Neural progenitor cell (in vitro differentiated cells): ENCODE data around the gene RGS10. TPM values are rescaled to one million over a fixed set of nuclear protein-coding genes. Genes with fewer than 3 reads are reported as not detected.

Source experiments
- DNase-seq: peaks from one replicate; pipeline ENCODE4 v3.0.0-alpha.2; 2016; ENCODE audit warnings: low spot score
- H2AFZ ChIP-seq: fragments of 200-600 bp; sonication (generic); replicated peaks from 2 replicates; pipeline ENCODE4 v1.6.1; 2016; ENCODE audit warnings: antibody characterized with exemption
- H3F3A ChIP-seq: fragments of 200-600 bp; sonication (generic); 2 replicates; pipeline ENCODE4 v1.6.1; 2016; ENCODE audit warnings: antibody characterized with exemption, low read depth
- H3K27ac ChIP-seq: fragments of 200-600 bp; sonication (generic); 2 replicates; pipeline ENCODE4 v1.5.1; 2016; ENCODE audit warnings: mild to moderate bottlenecking
- H3K27me3 ChIP-seq: fragments of 200-600 bp; sonication (generic); 2 replicates; pipeline ENCODE4 v1.6.1; 2016; ENCODE audit warnings: mild to moderate bottlenecking, moderate library complexity
- H3K36me3 ChIP-seq: fragments of 200-600 bp; sonication (generic); 2 replicates; pipeline ENCODE4 v1.5.1; 2016
- H3K4me1 ChIP-seq: fragments of 200-600 bp; sonication (generic); 2 replicates; pipeline ENCODE4 v1.6.1; 2016; ENCODE audit warnings: mixed run types
- H3K4me2 ChIP-seq: fragments of 200-600 bp; sonication (generic); 2 replicates; pipeline ENCODE4 v1.6.1; 2016
- H3K4me3 ChIP-seq: fragments of 200-600 bp; sonication (generic); 2 replicates; pipeline ENCODE4 v1.5.1; 2016
- H3K79me2 ChIP-seq: fragments of 200-600 bp; sonication (generic); 2 replicates; pipeline ENCODE4 v1.6.1; 2016; ENCODE audit warnings: low read depth
- H3K9ac ChIP-seq: fragments of 200-600 bp; sonication (generic); 2 replicates; pipeline ENCODE4 v1.6.1; 2016
- H3K9me3 ChIP-seq: fragments of 200-600 bp; sonication (generic); 2 replicates; pipeline ENCODE4 v1.5.1; 2016; ENCODE audit warnings: low read depth
- H4K20me1 ChIP-seq: fragments of 200-600 bp; sonication (generic); 2 replicates; pipeline ENCODE4 v1.6.1; 2016; ENCODE audit warnings: low read depth
- H3K27ac Mint-ChIP-seq: 3 replicates; pipeline ENCODE4 v1.8.0; 2021; ENCODE audit warnings: mixed read lengths
- H3K27me3 Mint-ChIP-seq: 2 replicates; pipeline ENCODE4 v1.8.0; 2022; ENCODE audit warnings: low read depth, mild to moderate bottlenecking, inconsistent platforms, moderate library complexity, mixed read lengths; ENCODE audit not compliant: insufficient read depth
- H3K36me3 Mint-ChIP-seq: 3 replicates; pipeline ENCODE4 v1.8.0; 2021; ENCODE audit warnings: mixed read lengths
- H3K4me1 Mint-ChIP-seq: 3 replicates; pipeline ENCODE4 v1.8.0; 2021; ENCODE audit warnings: mixed read lengths
- H3K4me3 Mint-ChIP-seq: 3 replicates; pipeline ENCODE4 v1.8.0; 2021; ENCODE audit warnings: mild to moderate bottlenecking, moderate library complexity, mixed read lengths
- H3K9me3 Mint-ChIP-seq: 3 replicates; pipeline ENCODE4 v1.8.0; 2020; ENCODE audit warnings: mixed read lengths
- EZH2 ChIP-seq: fragments of 200-600 bp; sonication (generic); IDR thresholded peaks from 2 replicates; pipeline ENCODE4 v1.6.1; 2017; ENCODE audit warnings: antibody characterized with exemption, mild to moderate bottlenecking, moderate library complexity
- EZH2phosphoT487 ChIP-seq: fragments of 200-600 bp; sonication (generic); IDR thresholded peaks from 2 replicates; pipeline ENCODE4 v1.6.1; 2017; ENCODE audit warnings: antibody characterized with exemption
- total RNA-seq: library from RNA; depleted of rRNA; stranded (reverse); fragments of >200 nt; gene quantifications from 2 replicates; pipeline ENCODE4 v1.2.3, GENCODE V29; 2015; ENCODE audit warnings: low replicate concordance
- TF ChIP-seq, protein P1 (sequence below): fragments of 200-600 bp; sonication (generic); IDR thresholded peaks from 2 replicates; pipeline ENCODE4 v1.5.1; 2017; ENCODE audit warnings: antibody characterized with exemption, mild to moderate bottlenecking

Gene RGS10
- total RNA-seq, 1 donor from 2014 or later: 12.0 TPM

DNA sequence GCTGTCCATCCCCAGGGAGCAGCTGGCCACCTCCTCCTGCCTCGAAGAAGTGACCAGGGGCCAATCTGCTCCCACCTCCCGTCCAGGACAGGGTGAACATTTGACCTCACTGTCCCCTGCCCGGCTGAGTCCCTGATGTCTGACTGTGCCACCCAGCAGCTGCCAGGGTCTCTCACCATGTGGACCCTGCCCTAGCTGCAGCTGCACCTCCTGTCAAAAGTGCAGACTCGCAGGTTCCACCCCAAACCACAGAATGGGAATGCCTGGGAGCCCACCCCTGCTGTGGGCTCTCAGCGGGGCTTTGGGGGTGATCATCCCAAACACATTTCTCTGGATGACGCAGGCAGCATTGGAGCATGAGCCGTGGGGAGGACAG is 86.1 kb downstream of the RGS10 start:
- no peaks in the 10 kb centered on the region for H3F3A ChIP-seq
- H4K20me1 ChIP-seq: no peaks in the 10 kb centered on the region
- Mint-ChIP-seq H3K27ac (no peak overlapping the region), H3K4me3 (no peak overlapping the region), H3K27me3 (peaks cover 5% of the 10 kb centered on the region), H3K4me1 (no peaks in the 10 kb centered on the region), H3K36me3 (peaks cover 5% of the 10 kb centered on the region), H3K9me3 (no peaks in the 10 kb centered on the region)
- H3K4me3 ChIP-seq: no peak overlapping the region
- H3K4me2 ChIP-seq: no peak overlapping the region
- no peak overlapping the region for H3K27ac ChIP-seq
- no peaks in the 10 kb centered on the region for H3K9me3 ChIP-seq
- no peak overlapping the region for H3K9ac ChIP-seq
- H3K4me1 ChIP-seq: no peaks in the 10 kb centered on the region
- no peaks in the 10 kb centered on the region for H3K79me2 ChIP-seq
- H3K36me3 ChIP-seq: no peaks in the 10 kb centered on the region
- TF ChIP-seq, protein P1, sequence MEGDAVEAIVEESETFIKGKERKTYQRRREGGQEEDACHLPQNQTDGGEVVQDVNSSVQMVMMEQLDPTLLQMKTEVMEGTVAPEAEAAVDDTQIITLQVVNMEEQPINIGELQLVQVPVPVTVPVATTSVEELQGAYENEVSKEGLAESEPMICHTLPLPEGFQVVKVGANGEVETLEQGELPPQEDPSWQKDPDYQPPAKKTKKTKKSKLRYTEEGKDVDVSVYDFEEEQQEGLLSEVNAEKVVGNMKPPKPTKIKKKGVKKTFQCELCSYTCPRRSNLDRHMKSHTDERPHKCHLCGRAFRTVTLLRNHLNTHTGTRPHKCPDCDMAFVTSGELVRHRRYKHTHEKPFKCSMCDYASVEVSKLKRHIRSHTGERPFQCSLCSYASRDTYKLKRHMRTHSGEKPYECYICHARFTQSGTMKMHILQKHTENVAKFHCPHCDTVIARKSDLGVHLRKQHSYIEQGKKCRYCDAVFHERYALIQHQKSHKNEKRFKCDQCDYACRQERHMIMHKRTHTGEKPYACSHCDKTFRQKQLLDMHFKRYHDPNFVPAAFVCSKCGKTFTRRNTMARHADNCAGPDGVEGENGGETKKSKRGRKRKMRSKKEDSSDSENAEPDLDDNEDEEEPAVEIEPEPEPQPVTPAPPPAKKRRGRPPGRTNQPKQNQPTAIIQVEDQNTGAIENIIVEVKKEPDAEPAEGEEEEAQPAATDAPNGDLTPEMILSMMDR: no peak
- TF ChIP-seq EZH2 (no peak), EZH2phosphoT487 (no peak)
- no peak overlapping the region for H2AFZ ChIP-seq
- H3K27me3 ChIP-seq: no peaks in the 10 kb centered on the region
- no peak for DNase-seq

DNA sequence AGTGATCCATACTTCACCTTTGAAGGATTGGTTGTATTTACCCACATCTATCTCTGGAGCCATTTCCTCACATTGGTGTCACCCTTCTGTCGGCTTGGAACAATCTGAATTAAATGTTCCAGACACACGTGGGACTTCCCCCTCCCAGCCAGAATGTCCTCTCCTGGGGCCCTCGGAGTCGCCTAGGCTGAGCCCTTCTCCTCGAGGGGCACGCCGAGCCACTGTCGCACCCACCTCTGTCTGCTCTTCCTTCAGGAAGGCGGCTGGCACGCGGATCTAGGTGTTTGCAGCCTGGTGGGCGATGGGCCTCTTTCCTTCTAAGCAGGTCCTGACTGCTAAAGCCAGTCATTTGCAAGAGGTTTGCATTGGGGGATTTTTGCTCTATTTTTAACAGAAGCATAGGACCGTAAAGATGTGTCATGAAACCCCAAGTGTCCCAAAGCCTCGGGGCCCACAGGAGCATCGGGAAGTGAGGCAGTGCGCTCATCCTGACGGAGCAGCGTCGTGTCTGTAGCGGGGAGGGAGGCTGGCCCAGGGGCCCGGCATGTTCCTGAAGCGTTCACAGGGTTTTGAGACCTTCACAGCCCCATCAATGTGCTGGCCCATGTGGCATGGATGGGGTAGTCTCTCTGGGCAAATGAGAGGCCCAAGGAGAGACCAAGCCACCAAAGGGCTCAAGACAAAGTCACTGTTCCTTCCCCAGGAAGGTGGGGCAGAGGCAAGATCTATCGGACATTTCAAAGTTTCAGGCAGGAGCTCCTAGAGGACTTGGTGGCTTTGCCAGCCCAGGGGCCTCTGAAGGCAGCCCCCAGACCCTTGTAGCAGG is 86.7 kb downstream of the RGS10 start:
- Histone ChIP-seq H3K4me2 (no peak overlapping the region), H4K20me1 (no peaks in the 10 kb centered on the region), H3K79me2 (no peaks in the 10 kb centered on the region), H3F3A (no peaks in the 10 kb centered on the region), H3K27ac (no peak overlapping the region), H3K27me3 (no peaks in the 10 kb centered on the region), H3K4me3 (no peak overlapping the region), H3K9ac (no peak overlapping the region), H2AFZ (no peak overlapping the region), H3K9me3 (no peaks in the 10 kb centered on the region), H3K4me1 (no peaks in the 10 kb centered on the region), H3K36me3 (no peaks in the 10 kb centered on the region)
- Mint-ChIP-seq H3K4me1 (no peaks in the 10 kb centered on the region), H3K9me3 (no peaks in the 10 kb centered on the region), H3K27ac (peak overlapping the region; percentile 33), H3K27me3 (peaks cover 5% of the 10 kb centered on the region), H3K36me3 (peaks cover 5% of the 10 kb centered on the region), H3K4me3 (no peak overlapping the region)
- DNase-seq: no peak
- TF ChIP-seq, protein P1: no peak
- TF ChIP-seq EZH2phosphoT487 (no peak), EZH2 (no peak)

DNA sequence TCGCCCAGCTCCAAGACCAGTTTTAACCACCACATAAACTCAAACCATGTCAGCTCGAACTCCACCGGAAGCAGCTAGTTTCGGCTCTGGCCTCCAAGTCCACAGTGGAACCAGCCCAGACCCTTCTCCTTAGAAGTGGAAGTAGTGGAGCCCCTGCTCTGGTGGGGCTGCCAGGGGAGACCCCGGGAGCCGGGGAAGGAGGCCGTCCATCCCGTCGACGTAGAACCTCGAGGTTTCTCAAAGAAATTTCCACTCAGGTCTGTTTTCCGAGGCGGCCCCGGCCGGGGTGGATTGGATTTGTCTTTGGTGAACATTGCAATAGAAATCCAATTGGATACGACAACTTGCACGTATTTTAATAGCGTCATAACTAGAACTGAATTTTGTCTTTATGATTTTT is 87.5 kb downstream of the RGS10 start:
- no peaks in the 10 kb centered on the region for H3K79me2 ChIP-seq
- no peaks in the 10 kb centered on the region for H3K36me3 ChIP-seq
- no peaks in the 10 kb centered on the region for H3K27me3 ChIP-seq
- no peak overlapping the region for H2AFZ ChIP-seq
- no peak overlapping the region for H3K4me2 ChIP-seq
- H3K27ac ChIP-seq: no peak overlapping the region
- Mint-ChIP-seq H3K27ac (no peak overlapping the region), H3K9me3 (no peaks in the 10 kb centered on the region), H3K36me3 (peaks cover 5% of the 10 kb centered on the region), H3K27me3 (peaks cover 5% of the 10 kb centered on the region), H3K4me1 (peaks cover 4% of the 10 kb centered on the region), H3K4me3 (no peak overlapping the region)
- no peak for TF ChIP-seq EZH2phosphoT487
- no peak for TF ChIP-seq EZH2
- TF ChIP-seq, protein P1: no peak
- no peaks in the 10 kb centered on the region for H3F3A ChIP-seq
- H3K9ac ChIP-seq: no peak overlapping the region
- H3K4me3 ChIP-seq: no peak overlapping the region
- H3K4me1 ChIP-seq: no peaks in the 10 kb centered on the region
- H4K20me1 ChIP-seq: no peaks in the 10 kb centered on the region
- no peaks in the 10 kb centered on the region for H3K9me3 ChIP-seq
- no peak for DNase-seq
